ENCODE results near the gene SH3BP1. TPM values are rescaled to one million over a fixed set of nuclear protein-coding genes. Genes with fewer than 3 reads are reported as not detected.
A peak's percentile ranks its signal among the peaks of the same experiment; 100 is the strongest.

Gene SH3BP1
- total and polyA plus RNA-seq, 2 of the 4 experiments (the other 2 are of a cell fraction): 8.8 to 33.3 TPM

DNA sequence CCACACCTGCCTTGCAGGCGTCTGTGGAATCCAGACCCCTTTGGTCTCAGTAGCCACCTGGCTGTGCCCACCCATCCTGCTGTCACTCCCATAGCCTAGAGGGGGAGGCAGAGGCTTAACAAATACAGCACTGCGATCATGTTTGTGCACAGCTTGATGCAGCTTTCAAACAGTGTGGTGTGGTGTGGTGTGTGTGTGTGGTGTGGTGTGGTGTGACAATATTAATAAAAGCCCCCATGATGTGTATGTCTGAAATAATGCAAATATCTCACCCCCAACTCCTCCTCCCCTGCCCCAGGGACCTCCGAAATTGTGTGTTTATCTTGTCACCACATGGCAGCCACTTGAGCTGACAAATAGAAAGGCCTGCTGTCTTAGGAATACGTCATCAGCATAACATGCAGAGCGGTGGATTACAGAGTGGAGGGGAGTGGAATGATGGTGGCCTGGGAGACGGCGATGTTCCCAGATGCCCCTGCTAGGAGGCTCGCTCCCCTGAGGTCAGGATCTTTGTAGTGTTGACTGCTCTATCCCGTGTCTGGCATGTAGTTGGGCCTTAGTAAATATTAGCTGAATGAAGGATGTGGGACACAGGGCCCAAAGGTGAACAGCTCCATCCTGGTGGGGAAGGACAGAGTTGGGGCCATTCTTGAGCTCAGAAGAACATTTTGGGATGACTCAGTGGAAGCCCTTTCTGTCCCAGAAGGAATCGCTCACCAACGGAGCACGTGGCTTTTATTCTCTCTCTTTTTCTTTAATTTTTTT is 21.9 kb downstream of the SH3BP1 start:
- TF ChIP-seq MXI1 (IDR thresholded peaks at IDR 0.05; ENCODE audit: borderline replicate concordance, low read depth, low read length): peak; percentile 88
- peak; percentile 69 for TF ChIP-seq RAD21 (IDR thresholded peaks at IDR 0.05; ENCODE audit: low read length)
- TF ChIP-seq, protein P1, sequence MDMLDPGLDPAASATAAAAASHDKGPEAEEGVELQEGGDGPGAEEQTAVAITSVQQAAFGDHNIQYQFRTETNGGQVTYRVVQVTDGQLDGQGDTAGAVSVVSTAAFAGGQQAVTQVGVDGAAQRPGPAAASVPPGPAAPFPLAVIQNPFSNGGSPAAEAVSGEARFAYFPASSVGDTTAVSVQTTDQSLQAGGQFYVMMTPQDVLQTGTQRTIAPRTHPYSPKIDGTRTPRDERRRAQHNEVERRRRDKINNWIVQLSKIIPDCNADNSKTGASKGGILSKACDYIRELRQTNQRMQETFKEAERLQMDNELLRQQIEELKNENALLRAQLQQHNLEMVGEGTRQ (IDR thresholded peaks at IDR 0.05; ENCODE audit: low read depth, low read length): no peak
- TF ChIP-seq FOS (IDR thresholded peaks at IDR 0.05; ENCODE audit: low read depth, low read length): 0 out of 2 replicates have a peak, but pooled peaks have one; percentile 8
- peak; percentile 39 for TF ChIP-seq SMC3 (IDR thresholded peaks at IDR 0.05; ENCODE audit: low read depth, low read length)
- TF ChIP-seq, protein P2, sequence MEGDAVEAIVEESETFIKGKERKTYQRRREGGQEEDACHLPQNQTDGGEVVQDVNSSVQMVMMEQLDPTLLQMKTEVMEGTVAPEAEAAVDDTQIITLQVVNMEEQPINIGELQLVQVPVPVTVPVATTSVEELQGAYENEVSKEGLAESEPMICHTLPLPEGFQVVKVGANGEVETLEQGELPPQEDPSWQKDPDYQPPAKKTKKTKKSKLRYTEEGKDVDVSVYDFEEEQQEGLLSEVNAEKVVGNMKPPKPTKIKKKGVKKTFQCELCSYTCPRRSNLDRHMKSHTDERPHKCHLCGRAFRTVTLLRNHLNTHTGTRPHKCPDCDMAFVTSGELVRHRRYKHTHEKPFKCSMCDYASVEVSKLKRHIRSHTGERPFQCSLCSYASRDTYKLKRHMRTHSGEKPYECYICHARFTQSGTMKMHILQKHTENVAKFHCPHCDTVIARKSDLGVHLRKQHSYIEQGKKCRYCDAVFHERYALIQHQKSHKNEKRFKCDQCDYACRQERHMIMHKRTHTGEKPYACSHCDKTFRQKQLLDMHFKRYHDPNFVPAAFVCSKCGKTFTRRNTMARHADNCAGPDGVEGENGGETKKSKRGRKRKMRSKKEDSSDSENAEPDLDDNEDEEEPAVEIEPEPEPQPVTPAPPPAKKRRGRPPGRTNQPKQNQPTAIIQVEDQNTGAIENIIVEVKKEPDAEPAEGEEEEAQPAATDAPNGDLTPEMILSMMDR (conservative IDR thresholded peaks at IDR 0.05; ENCODE audit: low read depth, low read length): peak; percentile 63
- Histone ChIP-seq H4K5ac (ENCODE audit: low read depth, low read length) (0 out of 2 replicates have a peak overlapping the region, but pooled peaks have one; percentile 5), H3K9me3 (ENCODE audit: control insufficient read depth, insufficient read depth, low read length) (no peaks in the 10 kb centered on the region), H3K23ac (ENCODE audit: low read depth, low read length) (peak overlapping the region; percentile 66; the same call in 1 of the 2 replicates), H2BK5ac (ENCODE audit: low read depth, low read length, poor library complexity, severe bottlenecking) (peak overlapping the region; percentile 76), H2AK9ac (replicated peaks; ENCODE audit: low read depth, low read length, poor library complexity) (peak overlapping the region; percentile 63), H3K9ac (ENCODE audit: low read depth, low read length) (peak overlapping the region; percentile 26; the same call in 1 of the 2 replicates), H3K4ac (ENCODE audit: low read depth, low read length) (peak overlapping the region; percentile 61), H3K27me3 (ENCODE audit: control insufficient read depth, insufficient read depth, low read length) (no peaks in the 10 kb centered on the region), H4K20me1 (ENCODE audit: insufficient read depth, low read length) (peaks cover 31% of the 10 kb centered on the region), H3K56ac (ENCODE audit: extremely low read depth, insufficient read depth, low read length) (peak overlapping the region; percentile 42; the same call in 1 of the 2 replicates), H3K4me3 (ENCODE audit: insufficient read depth, low read depth, low read length) (no peak overlapping the region), H3K79me1 (ENCODE audit: low read depth in 1 of 2, low read length in 2 of 2) (peaks cover 32 to 70% of the 10 kb centered on the region in 2 experiments; a peak in 3 of 4 replicates), H3K14ac (replicated peaks; ENCODE audit: low read depth, low read length) (peak overlapping the region; percentile 39), H3K4me1 (ENCODE audit: control insufficient read depth, insufficient read depth, low read length) (peaks cover 25% of the 10 kb centered on the region), H4K8ac (ENCODE audit: low read depth in 2 of 2, low read length in 2 of 2) (peak overlapping the region in 1 of 2 experiments; percentile 71; a peak in 2 of 4 replicates), H3K27ac (ENCODE audit: insufficient read depth, low read length) (peak overlapping the region; percentile 74), H4K91ac (ENCODE audit: insufficient read depth, low read depth, low read length) (peak overlapping the region; percentile 19; the same call in 1 of the 2 replicates), H2BK20ac (ENCODE audit: low read depth, low read length) (peak overlapping the region; percentile 29; the same call in 1 of the 2 replicates), H2AK5ac (ENCODE audit: low read depth, low read length) (peak overlapping the region; percentile 84), H3K4me2 (ENCODE audit: low read depth, low read length) (peak overlapping the region; percentile 68), H3K9me1 (ENCODE audit: insufficient read depth, low read length) (peaks cover 11% of the 10 kb centered on the region), H3K18ac (ENCODE audit: low read depth, low read length) (peak overlapping the region; percentile 58; the same call in 1 of the 2 replicates), H2AFZ (replicated peaks; ENCODE audit: low read length, poor library complexity) (peak overlapping the region; percentile 74), H2BK15ac (ENCODE audit: low read depth, low read length) (peak overlapping the region; percentile 81; the same call in 1 of the 3 replicates), H3K36me3 (ENCODE audit: control insufficient read depth, insufficient read depth, low read length) (peaks cover 8% of the 10 kb centered on the region), H2BK120ac (ENCODE audit: low read depth, low read length) (peak overlapping the region; percentile 23; the same call in 1 of the 2 replicates)
- ChIA-PET POLR2A (ENCODE audit: unreplicated experiment) (interaction anchor here (0.7 to 1.3 kb wide), 3 partner anchors 13 to 17 kb away, joined by 7 to 17 read pairs (median 12); partner anchors contain the start of gene LGALS1), CTCF (interaction anchor here (1.0 to 2.5 kb wide), 5 partner anchors 18 to 115 kb away, joined by 4 to 15 read pairs (median 5); no protein-coding TSS in a partner anchor)
- dilution Hi-C loops (cut with HindIII; ENCODE audit: low sequenced_read_pairs, unreplicated experiment): no loop called here
- in situ Hi-C loops (cut with MboI; ENCODE audit: low sequenced_read_pairs): no loop called here
- intact Hi-C loops (cut with micrococcal nuclease): loop anchor here (1.0 kb wide), 2 partner anchors 20 to 130 kb away; no protein-coding TSS in a partner anchor
- DNase-seq (peak; percentile 82), ATAC-seq (ENCODE audit: low read depth) (peak; percentile 28)
- 9% methylated on average over 5 of the region's 12 CpGs; no CpG with 5 or more reads in 1 of the 2 experiments for WGBS, 2 experiments (ENCODE audit: extremely low coverage in 2 of 2, insufficient read length in 1 of 2)
- BruUV-seq (replicated peaks): no TSS peak

Measured in IMR-90 (cell line).